RWPE1 (cell line): ENCODE data around the gene UBE4A.

Experiments
- CTCF ChIA-PET: fragments of 350-600 bp; sonication (Branson Sonifier 250); formaldehyde crosslinking; extraction: SDS; loops from one replicate; lab custom pipeline; 2021; lab: Yijun Ruan, JAX
- POLR2A ChIA-PET: fragments of 400-600 bp; formaldehyde crosslinking; extraction: SDS; loops from one replicate; lab custom pipeline; 2020; ENCODE audit warnings: antibody characterized with exemption; ENCODE audit not compliant: low non-redundant PET; lab: Yijun Ruan, JAX
- DNase-seq: peaks from one replicate; pipeline ENCODE4 v3.0.0; 2012; ENCODE audit warnings: low spot score
- H3K27ac ChIP-seq: fragments of 450-650 bp; 2 replicates; pipeline ENCODE4 v1.5.1; 2017
- TF ChIP-seq, protein P1 (sequence below): fragments of 450-650 bp; conservative IDR thresholded peaks from 2 replicates; pipeline ENCODE4 v1.5.1; 2017; ENCODE audit warnings: low read depth, mild to moderate bottlenecking

The UBE4A gene

DNA sequence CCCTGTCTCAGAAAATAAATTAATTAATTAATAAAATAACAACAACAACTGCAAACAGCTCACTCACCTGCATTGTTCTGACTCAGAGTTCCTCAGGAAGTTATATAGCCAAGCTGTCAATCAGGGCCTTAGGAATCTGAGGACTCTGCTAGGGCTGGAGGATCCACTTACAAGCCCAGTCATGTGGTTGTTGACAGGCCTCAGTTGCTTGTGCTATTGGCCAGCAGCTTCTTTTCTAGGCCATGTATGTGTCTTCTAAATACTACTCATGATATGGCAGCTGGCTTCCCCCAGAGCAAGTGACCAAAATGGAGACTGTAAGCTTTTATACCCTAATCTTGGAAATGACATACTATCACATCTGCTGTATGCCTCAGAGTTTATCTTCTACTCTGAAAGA, 21.2 kb downstream of the UBE4A start:
- DNase-seq = peak; percentile 72
- POLR2A ChIA-PET = interaction anchor here (0.5 kb wide), 1 partner anchor 97 kb away, joined by 7 read pairs; no protein-coding TSS in a partner anchor
- H3K27ac ChIP-seq = no peak overlapping the region
- CTCF ChIA-PET = interaction anchor here (0.9 kb wide), 1 partner anchor 108 kb away, joined by 7 read pairs; no protein-coding TSS in a partner anchor
- TF ChIP-seq, protein P1, sequence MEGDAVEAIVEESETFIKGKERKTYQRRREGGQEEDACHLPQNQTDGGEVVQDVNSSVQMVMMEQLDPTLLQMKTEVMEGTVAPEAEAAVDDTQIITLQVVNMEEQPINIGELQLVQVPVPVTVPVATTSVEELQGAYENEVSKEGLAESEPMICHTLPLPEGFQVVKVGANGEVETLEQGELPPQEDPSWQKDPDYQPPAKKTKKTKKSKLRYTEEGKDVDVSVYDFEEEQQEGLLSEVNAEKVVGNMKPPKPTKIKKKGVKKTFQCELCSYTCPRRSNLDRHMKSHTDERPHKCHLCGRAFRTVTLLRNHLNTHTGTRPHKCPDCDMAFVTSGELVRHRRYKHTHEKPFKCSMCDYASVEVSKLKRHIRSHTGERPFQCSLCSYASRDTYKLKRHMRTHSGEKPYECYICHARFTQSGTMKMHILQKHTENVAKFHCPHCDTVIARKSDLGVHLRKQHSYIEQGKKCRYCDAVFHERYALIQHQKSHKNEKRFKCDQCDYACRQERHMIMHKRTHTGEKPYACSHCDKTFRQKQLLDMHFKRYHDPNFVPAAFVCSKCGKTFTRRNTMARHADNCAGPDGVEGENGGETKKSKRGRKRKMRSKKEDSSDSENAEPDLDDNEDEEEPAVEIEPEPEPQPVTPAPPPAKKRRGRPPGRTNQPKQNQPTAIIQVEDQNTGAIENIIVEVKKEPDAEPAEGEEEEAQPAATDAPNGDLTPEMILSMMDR = no peak

GRCh38 chr11:118382954-118383353, 23.6 kb downstream of the UBE4A start:
- CTCF ChIA-PET = no interaction called here
- no peak for DNase-seq
- POLR2A ChIA-PET = no interaction called here
- TF ChIP-seq, protein P1 = no peak
- H3K27ac ChIP-seq = no peak overlapping the region

DNA sequence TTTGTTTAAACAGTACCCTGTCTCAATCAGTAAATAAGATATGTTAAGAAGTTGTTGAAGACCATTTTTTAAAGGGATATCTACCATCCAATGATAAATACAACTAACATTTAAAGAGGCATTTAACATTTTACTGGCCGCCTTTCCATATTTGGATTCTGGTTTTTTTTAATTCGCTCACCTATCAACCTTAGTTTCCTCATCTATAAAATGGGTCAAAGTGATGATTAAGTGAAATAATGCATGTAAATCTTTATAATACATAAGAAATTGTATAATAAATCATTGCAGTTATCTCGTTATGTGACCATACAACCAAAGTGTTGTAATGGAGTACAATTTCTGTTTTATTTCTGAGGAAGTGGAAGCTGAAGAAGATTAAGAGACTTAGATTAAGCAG, 24.3 kb downstream of the UBE4A start:
- DNase-seq = no peak
- ChIA-PET CTCF (interaction anchor here (0.6 kb wide), 1 partner anchor 11 kb away, joined by 5 read pairs; no protein-coding TSS in a partner anchor), POLR2A (no interaction called here)

DNA sequence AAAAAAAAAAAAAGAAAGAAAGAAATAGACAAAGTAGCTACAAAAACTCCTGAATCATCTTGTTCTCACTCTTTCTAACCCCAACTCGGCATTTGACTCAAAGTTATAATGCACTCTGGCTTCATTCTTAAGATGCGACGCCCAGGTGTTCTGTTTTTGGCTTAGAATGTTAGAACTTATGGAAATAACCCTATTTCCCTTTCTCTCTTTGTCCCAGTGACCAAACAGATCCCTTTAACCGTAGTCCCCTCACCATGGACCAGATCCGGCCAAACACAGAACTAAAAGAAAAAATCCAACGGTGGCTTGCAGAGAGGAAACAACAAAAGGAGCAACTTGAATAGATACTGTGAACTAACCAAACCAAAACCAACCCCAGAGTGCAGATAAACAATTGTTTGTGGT, 36.7 kb downstream of the UBE4A start:
- CTCF ChIA-PET = interaction anchor here (0.6 kb wide), 1 partner anchor 520 kb away, joined by 4 read pairs; no protein-coding TSS in a partner anchor

More for the DNA sequence above, 24.3 kb downstream of the UBE4A start:
- TF ChIP-seq, protein P1 = no peak
- no peak overlapping the region for H3K27ac ChIP-seq

DNA sequence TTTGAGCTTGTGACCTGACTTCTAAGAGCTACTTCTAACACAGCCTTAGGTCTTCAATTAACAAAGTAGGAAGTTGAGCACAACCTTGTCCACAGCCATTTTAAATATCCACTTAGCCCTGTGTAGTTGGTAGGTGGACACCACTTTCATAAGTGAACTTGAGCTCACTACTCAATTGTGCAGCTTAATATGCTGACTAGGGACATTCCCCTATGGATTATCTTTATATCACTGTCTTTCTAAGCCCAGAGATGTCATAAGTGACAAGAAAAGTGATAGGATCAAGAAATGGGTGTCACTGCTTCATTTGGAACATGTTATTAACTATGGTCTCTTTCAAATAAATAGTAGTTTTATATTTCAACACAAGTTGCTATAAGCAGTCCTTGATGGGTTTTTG, 38.0 kb downstream of the UBE4A start:
- H3K27ac ChIP-seq = no peak overlapping the region
- POLR2A ChIA-PET = no interaction called here
- CTCF ChIA-PET = interaction anchor here (0.6 kb wide), 1 partner anchor 90 kb away, joined by 3 read pairs; no protein-coding TSS in a partner anchor
- DNase-seq = no peak
- TF ChIP-seq, protein P1 = no peak

More for the DNA sequence above, 36.7 kb downstream of the UBE4A start:
- no peak overlapping the region for H3K27ac ChIP-seq
- TF ChIP-seq, protein P1 = no peak
- DNase-seq = no peak
- POLR2A ChIA-PET = no interaction called here

- TF ChIP-seq, protein P1 = no peak
- POLR2A ChIA-PET = interaction anchor here (0.6 kb wide), 1 partner anchor 40 kb away, joined by 4 read pairs; no protein-coding TSS in a partner anchor
- CTCF ChIA-PET = interaction anchor here (0.5 to 0.6 kb wide), 3 partner anchors 95 to 1226 kb away, joined by 3 to 4 read pairs (median 4); no protein-coding TSS in a partner anchor
- no peak overlapping the region for H3K27ac ChIP-seq
- no peak for DNase-seq
Measured at GRCh38 chr11:118398791-118399559, 39.6 kb downstream of the UBE4A start.
